ENCODE data around the gene MKRN2. TPM values are rescaled to one million over a fixed set of nuclear protein-coding genes. Genes with fewer than 3 reads are reported as not detected.
A peak's percentile ranks its signal among the peaks of the same experiment; 100 is the strongest.
"Not testable (repeated sequence)": the region's sequence is repeated elsewhere in the genome, so short reads cannot be mapped to it uniquely, and the experiment has no call there.

MKRN2 gene
- total and polyA plus RNA-seq, 8 donors = 13.3 to 39.1 (median 17.9) TPM

- TF ChIP-seq EP300 (IDR thresholded peaks at IDR 0.05) (no peak), POLR2A (IDR thresholded peaks at IDR 0.05) (no peak)
- TF ChIP-seq, protein P1, sequence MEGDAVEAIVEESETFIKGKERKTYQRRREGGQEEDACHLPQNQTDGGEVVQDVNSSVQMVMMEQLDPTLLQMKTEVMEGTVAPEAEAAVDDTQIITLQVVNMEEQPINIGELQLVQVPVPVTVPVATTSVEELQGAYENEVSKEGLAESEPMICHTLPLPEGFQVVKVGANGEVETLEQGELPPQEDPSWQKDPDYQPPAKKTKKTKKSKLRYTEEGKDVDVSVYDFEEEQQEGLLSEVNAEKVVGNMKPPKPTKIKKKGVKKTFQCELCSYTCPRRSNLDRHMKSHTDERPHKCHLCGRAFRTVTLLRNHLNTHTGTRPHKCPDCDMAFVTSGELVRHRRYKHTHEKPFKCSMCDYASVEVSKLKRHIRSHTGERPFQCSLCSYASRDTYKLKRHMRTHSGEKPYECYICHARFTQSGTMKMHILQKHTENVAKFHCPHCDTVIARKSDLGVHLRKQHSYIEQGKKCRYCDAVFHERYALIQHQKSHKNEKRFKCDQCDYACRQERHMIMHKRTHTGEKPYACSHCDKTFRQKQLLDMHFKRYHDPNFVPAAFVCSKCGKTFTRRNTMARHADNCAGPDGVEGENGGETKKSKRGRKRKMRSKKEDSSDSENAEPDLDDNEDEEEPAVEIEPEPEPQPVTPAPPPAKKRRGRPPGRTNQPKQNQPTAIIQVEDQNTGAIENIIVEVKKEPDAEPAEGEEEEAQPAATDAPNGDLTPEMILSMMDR (IDR thresholded peaks at IDR 0.05) = no peak
- no peak overlapping the region for H3K27ac ChIP-seq
- no peak overlapping the region for H3K4me3 ChIP-seq
- H3K27me3 ChIP-seq = no peaks in the 10 kb centered on the region
- peaks cover 0 to 13% (median 8%) of the 10 kb centered on the region in 4 donors for H3K4me1 ChIP-seq
- peaks cover 24 to 50% (median 46%) of the 10 kb centered on the region in 4 donors for H3K36me3 ChIP-seq
- intact Hi-C loops (cut with DNase I; ENCODE audit: low total_unique reads) = no loop called here
- 92 to 95% (median 94%) methylated on average over 5 of the region's 5 CpGs for WGBS, 5 donors
- no peak for DNase-seq
- no peaks in the 10 kb centered on the region for H3K9me3 ChIP-seq
These were observed 24.7 kb upstream of the MKRN2 start for GRCh38 chr3:12532182-12532581.

DNA sequence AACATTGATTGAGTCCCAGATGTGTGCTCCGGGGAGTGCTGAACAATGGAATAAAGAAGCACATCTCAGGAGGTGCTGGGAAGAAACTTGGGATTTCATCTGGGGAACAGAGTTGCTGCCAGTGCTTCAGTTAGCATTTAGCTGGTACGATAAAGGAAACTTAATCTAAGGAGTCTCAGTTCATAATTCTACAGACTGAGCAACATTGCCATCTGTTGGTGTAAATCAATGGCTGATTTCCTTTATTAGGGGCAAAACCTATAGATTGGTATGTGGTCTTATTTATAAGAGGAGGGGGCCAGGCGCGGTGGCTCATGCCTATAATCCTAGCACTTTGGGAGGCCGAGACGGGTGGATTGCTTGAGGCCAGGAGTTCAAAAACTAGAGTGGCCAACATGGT is 20.5 kb upstream of the MKRN2 start:
- intact Hi-C loops (cut with DNase I; ENCODE audit: low total_unique reads) = no loop called here
- H3K27me3 ChIP-seq = no peaks in the 10 kb centered on the region
- TF ChIP-seq POLR2AphosphoS5 (IDR thresholded peaks at IDR 0.05) (peak in 1 of 3 donors; percentile 23), POLR2A (IDR thresholded peaks at IDR 0.05) (no peak)
- TF ChIP-seq, protein P1 (IDR thresholded peaks at IDR 0.05) = peak in 3 of 7 experiments; percentile 22 to 49 (median 47)
- no peak overlapping the region for H3K4me3 ChIP-seq
- peaks cover 7 to 49% (median 40%) of the 10 kb centered on the region in 4 donors for H3K36me3 ChIP-seq
- DNase-seq = no peak
- WGBS, 5 donors = 51 to 78% (median 58%) methylated on average over 6 of the region's 6 CpGs
- no peaks in the 10 kb centered on the region for H3K9me3 ChIP-seq
- peaks cover 0 to 13% (median 8%) of the 10 kb centered on the region in 4 donors for H3K4me1 ChIP-seq
- peak overlapping the region in 2 of 5 donors; percentile 16 to 19 for H3K27ac ChIP-seq

DNA sequence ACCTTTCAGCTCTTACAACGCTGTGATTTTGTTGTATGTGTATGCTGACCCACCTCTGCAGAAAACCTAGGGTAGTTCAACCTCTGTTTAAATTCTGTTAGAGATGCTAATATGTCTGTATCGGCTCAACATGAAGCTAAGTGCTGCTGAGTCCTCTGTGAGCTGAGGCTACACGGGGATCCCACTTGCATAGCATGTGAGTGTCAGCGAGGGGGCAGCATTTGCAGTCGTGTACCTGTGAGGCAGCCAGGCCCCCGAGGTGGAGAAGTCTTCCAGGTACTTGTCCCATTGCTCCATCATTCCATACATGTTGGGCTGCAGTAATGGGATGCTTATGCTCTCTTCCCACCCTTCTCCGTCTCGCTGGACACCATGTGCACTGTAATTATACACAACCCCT is 15.3 kb upstream of the MKRN2 start:
- no peaks in the 10 kb centered on the region for H3K9me3 ChIP-seq
- WGBS, 5 donors = 64 to 72% (median 68%) methylated on average over 8 of the region's 8 CpGs
- TF ChIP-seq, protein P1 (IDR thresholded peaks at IDR 0.05) = no peak
- TF ChIP-seq POLR2AphosphoS5 (IDR thresholded peaks at IDR 0.05) (no peak), POLR2A (IDR thresholded peaks at IDR 0.05) (no peak), EP300 (IDR thresholded peaks at IDR 0.05) (no peak)
- no peak overlapping the region for H3K27ac ChIP-seq
- peaks cover 0 to 12% (median 2%) of the 10 kb centered on the region in 4 donors for H3K4me1 ChIP-seq
- H3K4me3 ChIP-seq = no peak overlapping the region
- H3K36me3 ChIP-seq = peaks cover 0 to 36% (median 19%) of the 10 kb centered on the region in 4 donors
- peak in 1 of 2 donors; percentile 40 for DNase-seq
- H3K27me3 ChIP-seq = no peaks in the 10 kb centered on the region
- intact Hi-C loops (cut with DNase I; ENCODE audit: low total_unique reads) = no loop called here

- H3K27me3 ChIP-seq; H3K27ac ChIP-seq; DNase-seq; H3K9me3 ChIP-seq; intact Hi-C loops (cut with DNase I; ENCODE audit: low total_unique reads); H3K4me3 ChIP-seq: not testable (repeated sequence)
- WGBS, 5 donors = 91 to 93% (median 92%) methylated on average over 12 of the region's 12 CpGs
- peaks cover 0 to 12% (median 2%) of the 10 kb centered on the region in 4 donors for H3K4me1 ChIP-seq
- peaks cover 0 to 36% (median 19%) of the 10 kb centered on the region in 4 donors for H3K36me3 ChIP-seq
These were observed 13.4 kb upstream of the MKRN2 start for GRCh38 chr3:12543497-12543896.

GRCh38 chr3:12544652-12545472 is 12.0 kb upstream of the MKRN2 start:
- 41 to 53% (median 48%) methylated on average over 11 of the region's 11 CpGs for WGBS, 5 donors
- intact Hi-C loops (cut with DNase I; ENCODE audit: low total_unique reads) = no loop called here
- Histone ChIP-seq H3K9me3 (no peaks in the 10 kb centered on the region), H3K27me3 (peaks cover 0 to 5% (median 0%) of the 10 kb centered on the region in 3 donors), H3K4me1 (peaks cover 0 to 12% (median 2%) of the 10 kb centered on the region in 4 donors), H3K4me3 (peak overlapping the region; percentile 18 to 37 (median 25)), H3K36me3 (peaks cover 0 to 23% (median 8%) of the 10 kb centered on the region in 4 donors), H3K27ac (peak overlapping the region; percentile 26 to 68 (median 58))
- TF ChIP-seq, protein P1 (IDR thresholded peaks at IDR 0.05) = no peak
- TF ChIP-seq EP300 (IDR thresholded peaks at IDR 0.05) (no peak), POLR2AphosphoS5 (IDR thresholded peaks at IDR 0.05) (no peak), POLR2A (IDR thresholded peaks at IDR 0.05) (no peak)
- DNase-seq = no peak
